Measurements from ENCODE around the gene MYO1C. TPM values are rescaled to one million over a fixed set of nuclear protein-coding genes. Genes with fewer than 3 reads are reported as not detected.

Gene MYO1C
- total RNA-seq, 3 donors from 2014 or later, result 16.7 to 34.5 (median 18.3) TPM

GRCh38 chr17:1496869-1497268, 4.4 kb upstream of the MYO1C start:
- no peaks in the 10 kb centered on the region for H3K9me3 Mint-ChIP-seq
- no peaks in the 10 kb centered on the region for H3K27me3 Mint-ChIP-seq (ENCODE audit: low read depth)
- peaks cover 10% of the 10 kb centered on the region for H3K4me1 Mint-ChIP-seq (ENCODE audit: low read depth)
- DNase-seq (no peak), ATAC-seq (no peak)
- H3K36me3 Mint-ChIP-seq (ENCODE audit: insufficient read depth), result peaks cover 3% of the 10 kb centered on the region
- H3K4me3 Mint-ChIP-seq, result no peak overlapping the region

- ATAC-seq (no peak), DNase-seq (no peak)
- no peaks in the 10 kb centered on the region for H3K27me3 Mint-ChIP-seq (ENCODE audit: low read depth)
- no peak overlapping the region for H3K4me3 Mint-ChIP-seq
- H3K9me3 Mint-ChIP-seq, result no peaks in the 10 kb centered on the region
- H3K4me1 Mint-ChIP-seq (ENCODE audit: low read depth), result peaks cover 15% of the 10 kb centered on the region
- H3K36me3 Mint-ChIP-seq (ENCODE audit: insufficient read depth), result peaks cover 3% of the 10 kb centered on the region
Measured at GRCh38 chr17:1495265-1495989, 2.9 kb upstream of the MYO1C start.

GRCh38 chr17:1494736-1495253, 2.3 kb upstream of the MYO1C start:
- Mint-ChIP-seq H3K36me3 (ENCODE audit: insufficient read depth) (peaks cover 3% of the 10 kb centered on the region), H3K9me3 (no peaks in the 10 kb centered on the region), H3K27me3 (ENCODE audit: low read depth) (no peaks in the 10 kb centered on the region), H3K4me3 (no peak overlapping the region), H3K4me1 (ENCODE audit: low read depth) (peaks cover 21% of the 10 kb centered on the region)
- no peak for DNase-seq
- ATAC-seq, result no peak

GRCh38 chr17:1494203-1494602, 1.7 kb upstream of the MYO1C start:
- no peak overlapping the region for H3K4me3 Mint-ChIP-seq
- peaks cover 21% of the 10 kb centered on the region for H3K4me1 Mint-ChIP-seq (ENCODE audit: low read depth)
- no peaks in the 10 kb centered on the region for H3K27me3 Mint-ChIP-seq (ENCODE audit: low read depth)
- no peak for DNase-seq
- H3K9me3 Mint-ChIP-seq, result no peaks in the 10 kb centered on the region
- ATAC-seq, result no peak
- peaks cover 3% of the 10 kb centered on the region for H3K36me3 Mint-ChIP-seq (ENCODE audit: insufficient read depth)

GRCh38 chr17:1493291-1493980, 950 bp upstream of the MYO1C start:
- DNase-seq, result no peak
- Mint-ChIP-seq H3K27me3 (ENCODE audit: low read depth) (no peaks in the 10 kb centered on the region), H3K4me1 (ENCODE audit: low read depth) (peaks cover 28% of the 10 kb centered on the region), H3K4me3 (peak overlapping the region; percentile 60), H3K9me3 (no peaks in the 10 kb centered on the region), H3K36me3 (ENCODE audit: insufficient read depth) (peaks cover 3% of the 10 kb centered on the region)
- ATAC-seq, result no peak

- ATAC-seq (peak; percentile 77 to 78), DNase-seq (no peak)
- H3K36me3 Mint-ChIP-seq (ENCODE audit: insufficient read depth), result no peaks in the 10 kb centered on the region
- H3K4me1 Mint-ChIP-seq (ENCODE audit: low read depth), result peaks cover 38% of the 10 kb centered on the region
- H3K9me3 Mint-ChIP-seq, result no peaks in the 10 kb centered on the region
- peak overlapping the region; percentile 83 for H3K4me3 Mint-ChIP-seq
- no peaks in the 10 kb centered on the region for H3K27me3 Mint-ChIP-seq (ENCODE audit: low read depth)
Measured at GRCh38 chr17:1491443-1492248, 840 bp downstream of the MYO1C start.

- H3K4me1 Mint-ChIP-seq (ENCODE audit: low read depth), result peaks cover 38% of the 10 kb centered on the region
- H3K9me3 Mint-ChIP-seq, result no peaks in the 10 kb centered on the region
- no peaks in the 10 kb centered on the region for H3K27me3 Mint-ChIP-seq (ENCODE audit: low read depth)
- ATAC-seq (peak; percentile 74 to 77), DNase-seq (peak; percentile 55)
- no peaks in the 10 kb centered on the region for H3K36me3 Mint-ChIP-seq (ENCODE audit: insufficient read depth)
- peak overlapping the region; percentile 83 for H3K4me3 Mint-ChIP-seq
Measured at GRCh38 chr17:1490643-1491442, 1.6 kb downstream of the MYO1C start.

- ATAC-seq (no peak), DNase-seq (no peak)
- peak overlapping the region; percentile 68 for H3K4me3 Mint-ChIP-seq
Measured at GRCh38 chr17:1488826-1489270, 3.6 kb downstream of the MYO1C start.

GRCh38 chr17:1487939-1488825, 4.3 kb downstream of the MYO1C start:
- H3K27me3 Mint-ChIP-seq (ENCODE audit: low read depth), result no peaks in the 10 kb centered on the region

More at GRCh38 chr17:1488826-1489270, 3.6 kb downstream of the MYO1C start:
- no peaks in the 10 kb centered on the region for H3K27me3 Mint-ChIP-seq (ENCODE audit: low read depth)
- peaks cover 42% of the 10 kb centered on the region for H3K4me1 Mint-ChIP-seq (ENCODE audit: low read depth)
- no peaks in the 10 kb centered on the region for H3K36me3 Mint-ChIP-seq (ENCODE audit: insufficient read depth)
- no peaks in the 10 kb centered on the region for H3K9me3 Mint-ChIP-seq

GRCh38 chr17:1486802-1487695, 5.4 kb downstream of the MYO1C start:
- peak; percentile 20 to 25 for ATAC-seq
- peak; percentile 78 for DNase-seq
- H3K27me3 Mint-ChIP-seq (ENCODE audit: low read depth), result no peaks in the 10 kb centered on the region
- peaks cover 34% of the 10 kb centered on the region for H3K4me1 Mint-ChIP-seq (ENCODE audit: low read depth)
- no peaks in the 10 kb centered on the region for H3K9me3 Mint-ChIP-seq
- peaks cover 2% of the 10 kb centered on the region for H3K36me3 Mint-ChIP-seq (ENCODE audit: insufficient read depth)
- H3K4me3 Mint-ChIP-seq, result peak overlapping the region; percentile 80

More at GRCh38 chr17:1487939-1488825, 4.3 kb downstream of the MYO1C start:
- Mint-ChIP-seq H3K4me3 (peak overlapping the region; percentile 80), H3K9me3 (no peaks in the 10 kb centered on the region), H3K36me3 (ENCODE audit: insufficient read depth) (no peaks in the 10 kb centered on the region), H3K4me1 (ENCODE audit: low read depth) (peaks cover 40% of the 10 kb centered on the region)
- peak; percentile 68 for DNase-seq
- peak; percentile 14 to 19 for ATAC-seq

GRCh38 chr17:1485423-1486376, 6.8 kb downstream of the MYO1C start:
- peak; percentile 47 to 56 for ATAC-seq
- H3K9me3 Mint-ChIP-seq, result no peaks in the 10 kb centered on the region

More at GRCh38 chr17:1485423-1486376, 6.8 kb downstream of the MYO1C start:
- peak; percentile 73 for DNase-seq
- Mint-ChIP-seq H3K4me1 (ENCODE audit: low read depth) (peaks cover 29% of the 10 kb centered on the region), H3K36me3 (ENCODE audit: insufficient read depth) (peaks cover 10% of the 10 kb centered on the region), H3K27me3 (ENCODE audit: low read depth) (no peaks in the 10 kb centered on the region), H3K4me3 (peak overlapping the region; percentile 80)

Data from activated T-cell treated with anti-CD3 and anti-CD28 coated beads, Interleukin-2, amount 50 U/mL, for 4 hours (primary cell).